H1 (cell line): ENCODE results near the gene LTBP3. TPM values are rescaled to one million over a fixed set of nuclear protein-coding genes. Genes with fewer than 3 reads are reported as not detected.

ENCODE experiments used
- BRCA1 ChIP-seq: IDR thresholded peaks from 2 replicates; pipeline ENCODE4 v1.6.1; 2012; ENCODE audit warnings: low read depth, low read length, improper control_type of control experiment
- CHD1 ChIP-seq: IDR thresholded peaks from 2 replicates; pipeline ENCODE4 v1.6.1; 2012; ENCODE audit warnings: low read depth, low read length, improper control_type of control experiment
- CHD7 ChIP-seq: fragments of 300-600 bp; sonication (generic); IDR thresholded peaks from 2 replicates; pipeline ENCODE4 v1.7.1; 2012; ENCODE audit warnings: low read length, moderate library complexity, mild to moderate bottlenecking, inconsistent platforms; ENCODE audit not compliant: insufficient replicate concordance
- E2F6 ChIP-seq: IDR thresholded peaks from 2 replicates; pipeline ENCODE4 v1.6.1; 2012; ENCODE audit warnings: inconsistent platforms
- EP300 ChIP-seq, 2 experiments: IDR thresholded peaks; 1 replicate in 1 of 2; 2 replicates in 1 of 2; pipeline ENCODE4 v1.6.1; 2011 to 2012; ENCODE audit warnings: low read depth in 2 of 2, low read length in 2 of 2, mild to moderate bottlenecking in 2 of 2, borderline replicate concordance in 1 of 2, inconsistent platforms in 1 of 2, moderate library complexity in 1 of 2
- TBP ChIP-seq: IDR thresholded peaks from 2 replicates; pipeline ENCODE4 v1.6.1; 2011; ENCODE audit warnings: low read depth, low read length, improper control_type of control experiment
- TEAD4 ChIP-seq: IDR thresholded peaks from 2 replicates; pipeline ENCODE4 v1.6.1; 2012; ENCODE audit warnings: low read depth, low read length, inconsistent platforms, mixed read lengths
- USF2 ChIP-seq: IDR thresholded peaks from 2 replicates; pipeline ENCODE4 v1.6.1; 2011; ENCODE audit warnings: low read length, improper control_type of control experiment
- polyA plus RNA-seq, 7 experiments: library from polyadenylated mRNA; depleted of rRNA in 3 of 7; stranded (reverse) in 5 of 7; unstranded in 2 of 7; fragments of >200 nt in 5 of 7; fragments of 200-250 nt in 2 of 7; gene quantifications; 1 replicate in 5 of 7; 2 replicates in 1 of 7; 4 replicates in 1 of 7; pipeline versions ENCODE4 v1.2.1 to v1.2.3, GENCODE V29; 2011 to 2013; ENCODE audit warnings: missing spikeins in 2 of 7, mixed read lengths in 2 of 7
- total RNA-seq: library from RNA; stranded (reverse); fragmentation: NEBNext Ultra II Directional; extraction: Animal tissue kit (Norgen Biotek cat#: 25700); gene quantifications from 2 replicates; pipeline ENCODE4 v1.2.1, GENCODE V29; 2021

Gene LTBP3
- total and polyA plus RNA-seq, 2 of the 8 experiments (the other 6 are each of a cell fraction or from before 2014, with no cell fraction given): 12.8 to 17.8 TPM

DNA sequence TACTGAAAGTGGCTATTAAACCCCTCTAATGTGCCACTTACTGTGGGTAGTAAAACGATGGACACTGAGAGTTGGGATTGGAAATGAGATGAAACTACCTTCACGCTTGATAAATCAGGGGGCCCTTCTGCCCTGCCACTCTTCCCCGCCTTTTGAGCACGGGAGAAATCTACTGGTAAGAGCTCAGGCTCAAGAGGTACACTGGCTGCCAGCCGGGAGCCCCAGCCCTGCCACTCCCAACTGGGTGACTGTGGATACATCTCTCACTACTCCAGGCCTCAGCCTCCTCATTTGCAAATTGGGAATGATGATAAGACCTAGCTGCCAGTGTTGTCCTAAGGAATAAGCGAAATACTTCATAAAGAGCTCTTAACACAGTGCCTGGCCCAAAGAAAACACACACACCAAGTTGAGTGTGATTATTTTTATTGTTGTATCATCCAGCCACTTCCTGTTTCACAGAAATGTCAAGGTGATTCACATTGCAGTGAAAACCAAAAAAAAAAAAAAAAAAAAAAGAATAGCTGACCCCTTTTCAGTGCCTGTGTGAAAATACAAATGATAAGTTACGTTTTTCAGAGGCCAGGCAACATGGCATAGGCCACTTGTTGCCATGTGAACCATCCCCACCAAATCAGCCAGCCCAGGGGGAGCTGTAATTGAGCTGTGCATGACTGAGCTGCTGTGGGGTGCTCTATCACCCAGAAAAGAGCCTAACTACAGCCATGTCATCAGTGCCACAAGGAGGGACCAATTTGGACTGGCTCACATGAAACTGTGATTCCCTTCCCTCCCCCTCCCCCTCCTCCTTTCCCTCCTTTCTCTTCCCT is 7.7 kb upstream of the LTBP3 start (continued):
- TF ChIP-seq CHD7 (no peak), BRCA1 (no peak), USF2 (no peak), TEAD4 (no peak), CHD1 (no peak), TBP (no peak), EP300 (IDR thresholded peaks at IDR 0.05; ENCODE audit: borderline replicate concordance in 1 of 2, low read depth in 2 of 2, low read length in 2 of 2) (no peak), E2F6 (no peak)
